ENCODE data around the gene TNS2. TPM values are rescaled to one million over a fixed set of nuclear protein-coding genes. Genes with fewer than 3 reads are reported as not detected.
A peak's percentile ranks its signal among the peaks of the same experiment; 100 is the strongest.
"Not testable (repeated sequence)": the region's sequence is repeated elsewhere in the genome, so short reads cannot be mapped to it uniquely, and the experiment has no call there.

The TNS2 gene
- total RNA-seq, 2 donors from 2014 or later: 139 to 218 TPM

DNA sequence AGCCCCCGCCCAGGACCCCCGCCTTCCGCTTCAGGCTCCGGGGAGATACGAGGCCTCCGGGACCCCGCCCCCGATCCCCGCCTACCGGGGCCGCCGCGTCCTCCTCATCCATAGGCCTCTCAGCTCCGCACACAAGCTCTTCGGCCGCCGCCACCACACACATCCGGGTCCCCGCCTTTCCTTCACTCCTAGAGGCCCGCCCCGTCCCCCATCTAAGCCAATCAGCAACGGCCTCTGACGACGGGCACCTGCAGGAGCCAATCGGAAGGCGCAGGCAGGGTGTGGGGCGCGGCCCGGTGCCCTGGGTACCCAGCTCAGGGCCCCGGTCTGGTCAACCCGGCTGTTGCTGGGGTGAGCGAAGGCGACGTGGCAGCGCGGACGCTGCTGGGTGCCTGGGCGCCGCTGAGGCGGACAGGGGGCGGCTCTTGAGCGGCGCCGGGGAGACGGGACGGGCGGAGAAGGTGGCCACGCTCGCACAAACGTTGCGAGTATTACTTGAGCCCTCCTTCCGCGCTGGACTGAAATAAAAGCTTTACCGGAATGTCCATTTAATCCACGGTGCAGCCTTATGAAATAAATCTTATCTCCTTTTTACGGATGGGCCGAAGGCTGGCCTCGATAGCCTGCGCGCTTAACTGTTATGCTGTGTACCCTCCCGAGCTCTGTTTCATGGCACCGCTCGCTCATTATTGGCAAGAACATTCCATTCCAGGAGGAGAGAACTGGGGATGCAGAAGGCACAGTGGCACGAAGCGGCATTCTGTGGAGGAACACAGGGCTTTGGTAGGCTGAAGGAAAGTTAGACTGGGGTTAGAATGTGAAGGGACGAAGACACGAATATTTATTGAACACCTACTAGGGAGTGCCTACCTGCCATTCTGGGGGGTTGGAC is 29.6 kb downstream of the TNS2 start, which contains the start of gene SPRYD3:
SPRYD3 (minus strand) TSS at position 165 of the 892 bp plus-strand sequence; CDS start at position 108, 57 bp downstream.
- intact Hi-C loops (cut with DNase I): no loop called here
- peak; percentile 99 for DNase-seq (ENCODE audit: low spot score)

DNA sequence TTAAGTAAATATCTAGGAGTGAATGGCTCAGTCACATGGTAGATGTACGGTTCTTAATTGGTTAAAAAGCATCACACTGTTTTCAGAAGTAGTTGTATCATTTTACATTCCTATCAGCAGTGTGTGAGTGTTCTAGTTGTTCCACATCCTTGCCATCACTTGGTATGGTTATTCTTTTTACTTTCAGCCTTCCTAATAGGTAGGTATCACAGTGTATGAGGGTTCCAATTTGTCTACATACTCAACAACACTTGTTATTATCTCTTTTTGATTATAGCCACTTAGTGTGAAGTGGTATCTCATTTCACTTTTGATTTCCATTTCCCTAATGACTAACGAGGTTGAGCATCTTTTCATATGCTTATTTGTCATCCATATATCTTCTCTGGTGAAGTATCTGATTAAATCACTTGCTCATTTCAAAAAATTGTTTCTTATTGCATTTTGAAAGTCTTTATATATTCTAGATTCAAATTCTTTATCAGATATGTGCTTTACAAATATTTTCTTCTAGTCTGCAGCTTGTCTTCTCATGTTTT is 32.8 kb downstream of the TNS2 start:
- DNase-seq (ENCODE audit: low spot score): no peak
- intact Hi-C loops (cut with DNase I): no loop called here

DNA sequence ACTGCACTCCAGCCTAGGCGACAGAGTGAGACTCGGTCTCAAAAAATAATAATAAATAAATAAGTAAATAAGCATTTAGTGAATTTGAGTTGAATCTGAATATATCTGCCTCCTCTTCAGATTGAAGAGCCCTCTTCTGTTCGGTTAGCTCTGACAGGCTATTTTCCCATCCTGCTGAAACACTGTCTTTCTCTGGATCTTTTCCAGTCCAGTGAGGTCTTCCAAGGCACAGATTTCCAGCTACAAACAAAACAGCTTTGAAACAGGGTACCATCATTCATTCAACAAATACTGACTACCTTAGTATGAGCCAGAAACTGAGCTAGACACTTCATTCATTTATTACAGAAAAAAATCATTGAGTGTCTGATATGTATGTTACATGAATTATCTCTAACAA is 36.5 kb downstream of the TNS2 start:
- intact Hi-C loops (cut with DNase I): no loop called here
- DNase-seq (ENCODE audit: low spot score): no peak

DNA sequence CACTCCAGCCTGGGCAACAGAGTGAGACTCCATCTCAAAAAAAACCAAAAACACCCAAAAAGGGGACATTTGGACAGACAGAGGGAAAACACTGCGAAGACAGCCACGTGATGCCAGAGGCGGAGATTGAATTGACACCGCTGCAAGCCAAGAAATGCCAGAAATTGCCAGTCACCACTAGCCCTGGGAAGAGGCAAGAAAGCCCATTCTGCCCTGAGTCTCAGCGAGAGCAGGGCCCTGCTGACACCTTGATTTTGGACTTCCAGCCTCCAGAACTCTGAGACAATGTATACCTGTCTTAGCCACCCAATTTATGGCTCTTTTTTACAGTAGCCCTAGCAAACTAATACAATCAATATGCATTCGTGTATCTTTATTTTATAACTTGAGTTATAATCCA is 40.2 kb downstream of the TNS2 start:
- no peak for DNase-seq (ENCODE audit: low spot score)
- intact Hi-C loops (cut with DNase I): loop anchor here in 1 of 2 donors (1.0 kb wide), 1 partner anchor 38 kb away; no protein-coding TSS in a partner anchor

DNA sequence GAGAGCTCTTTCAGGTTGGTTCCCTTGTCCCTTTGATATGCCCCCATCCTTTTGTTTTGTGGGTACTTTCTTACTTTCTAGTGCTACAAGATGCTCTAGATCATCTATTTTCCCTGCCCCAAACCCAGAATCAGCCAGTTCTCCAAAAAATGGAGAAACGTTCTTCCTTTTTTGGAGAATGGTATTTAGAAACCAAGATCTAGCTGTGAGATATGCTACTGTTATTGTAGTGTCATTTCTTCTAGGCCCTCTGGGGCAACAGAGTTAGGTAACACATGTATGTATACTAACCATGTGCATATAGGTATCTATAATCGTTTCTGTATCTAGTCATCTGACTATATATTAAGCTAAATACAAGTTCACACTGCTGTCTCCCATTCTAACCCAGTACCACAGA is 40.7 kb downstream of the TNS2 start:
- intact Hi-C loops (cut with DNase I): loop anchor here in 1 of 2 donors (1.0 kb wide), 1 partner anchor 38 kb away; no protein-coding TSS in a partner anchor
- no peak for DNase-seq (ENCODE audit: low spot score)

DNA sequence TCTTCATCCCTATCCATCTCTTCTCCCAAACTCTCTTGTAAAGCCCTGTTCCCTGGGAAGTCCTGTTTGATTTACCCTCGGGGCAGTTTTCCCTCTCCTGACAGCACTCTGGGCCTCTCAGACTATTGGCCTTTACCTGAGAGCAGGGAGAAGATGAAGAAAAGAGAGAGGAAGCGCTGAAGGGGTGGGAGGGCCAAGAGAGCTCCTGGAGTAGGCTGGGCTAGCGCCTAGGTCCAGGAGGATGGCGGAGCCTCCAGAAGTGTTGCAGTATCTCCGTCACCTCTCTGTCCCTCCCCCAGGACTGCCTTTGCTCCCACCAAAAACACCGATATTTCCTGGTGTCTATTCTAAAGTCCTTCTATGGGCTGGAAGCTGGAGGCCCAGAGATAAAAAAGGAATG is 41.9 kb downstream of the TNS2 start:
- intact Hi-C loops (cut with DNase I): no loop called here
- no peak for DNase-seq (ENCODE audit: low spot score)

DNA sequence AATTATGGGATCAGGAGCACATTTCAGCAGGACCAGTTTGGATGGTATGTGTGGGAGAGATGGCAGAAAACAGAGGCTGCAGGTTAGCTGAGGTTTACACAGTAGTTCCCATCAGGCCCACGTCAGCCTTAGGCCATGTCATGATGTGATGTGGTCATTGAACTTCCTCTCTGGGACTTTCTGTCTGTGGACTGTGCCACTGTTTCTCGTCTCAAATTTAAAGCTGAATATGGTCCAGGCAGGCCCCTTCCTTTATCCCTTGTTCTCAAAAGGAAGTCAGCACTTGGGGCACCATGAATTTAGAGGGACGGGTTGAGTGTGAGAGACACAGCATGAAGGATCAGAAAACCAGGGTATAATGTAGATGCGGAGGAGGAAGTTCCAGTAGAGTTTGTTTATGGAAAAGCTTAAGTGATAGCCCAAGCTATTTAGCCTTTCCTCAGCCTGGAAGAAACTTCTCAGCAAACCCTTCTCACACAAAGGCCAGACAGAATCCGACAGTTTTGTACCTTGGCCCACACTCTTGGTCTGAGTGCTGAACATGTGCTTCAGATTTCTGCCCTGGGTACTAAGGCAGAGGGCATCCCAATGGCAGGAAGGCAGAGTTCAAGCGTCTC is 44.0 kb downstream of the TNS2 start:
- no peak for DNase-seq (ENCODE audit: low spot score)
- intact Hi-C loops (cut with DNase I): no loop called here

DNA sequence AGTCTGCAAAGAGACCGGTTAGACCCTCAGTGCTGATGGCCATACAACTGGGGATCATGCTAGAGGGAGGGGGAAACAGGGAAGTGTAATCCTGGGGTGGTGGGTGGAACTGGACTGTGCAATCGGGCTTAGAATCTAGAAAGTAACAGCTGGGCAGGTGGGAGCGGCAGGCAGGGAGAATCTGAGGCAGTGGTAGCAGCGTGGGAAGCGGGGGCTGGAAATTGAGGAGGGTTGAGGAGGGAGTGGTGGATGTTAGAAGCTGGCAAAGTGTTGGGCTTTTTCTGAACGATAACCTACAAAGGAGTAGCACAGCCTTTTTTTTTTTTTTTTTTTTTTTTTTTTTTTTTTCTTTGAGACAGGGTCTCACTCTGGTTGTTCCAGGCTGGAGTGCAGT is 44.5 kb downstream of the TNS2 start:
- no peak for DNase-seq (ENCODE audit: low spot score)
- intact Hi-C loops (cut with DNase I): no loop called here

DNA sequence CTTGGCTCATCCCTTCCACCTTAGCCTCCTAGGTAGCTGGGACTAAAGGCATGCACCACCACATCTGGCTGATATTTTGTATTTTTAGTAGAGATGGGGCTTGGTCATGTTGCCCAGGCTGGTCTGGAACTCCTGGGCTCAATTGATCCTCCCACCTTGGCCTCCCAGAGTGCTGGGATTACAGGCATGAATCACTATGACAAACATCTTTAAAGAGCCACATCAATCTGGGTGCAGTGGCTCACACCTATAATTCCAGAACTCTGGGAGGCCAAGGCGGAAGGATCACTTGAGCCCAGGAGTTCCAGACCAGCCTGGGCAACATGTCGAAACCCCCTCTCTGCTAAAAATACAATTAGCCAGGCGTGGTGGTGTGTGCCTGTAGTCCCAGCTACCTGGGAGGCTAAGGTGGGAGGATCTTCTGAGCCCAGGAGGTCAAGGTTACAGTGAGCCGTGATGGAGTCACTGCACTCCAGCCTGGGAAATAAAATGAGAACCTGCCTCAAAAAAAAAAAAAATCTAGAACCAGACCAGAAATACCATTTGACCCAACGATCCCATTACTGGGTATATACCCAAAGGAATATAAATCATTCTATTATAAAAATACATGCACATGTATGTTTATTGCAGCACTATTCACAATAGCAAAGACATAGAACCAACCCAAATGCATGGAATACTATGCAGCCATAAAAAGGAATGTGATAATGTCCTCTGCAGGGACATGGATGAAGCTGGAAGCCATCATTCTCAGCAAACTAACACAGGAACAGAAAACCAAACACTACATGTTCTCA is 45.1 kb downstream of the TNS2 start:
- intact Hi-C loops (cut with DNase I); DNase-seq (ENCODE audit: low spot score): not testable (repeated sequence)

DNA sequence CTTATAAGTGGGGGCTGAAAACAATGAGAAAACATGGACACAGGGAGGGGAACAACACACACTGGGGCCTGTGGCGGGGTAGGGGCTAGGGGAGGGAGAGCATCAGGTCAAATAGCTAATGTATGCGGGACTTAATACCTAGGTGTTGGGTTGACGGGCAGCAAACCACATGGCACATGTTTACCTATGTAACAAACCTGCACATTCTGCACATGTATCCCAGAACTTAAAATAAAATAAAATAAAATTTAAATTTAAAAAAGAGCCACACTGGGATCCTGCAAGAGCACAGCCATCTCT is 45.7 kb downstream of the TNS2 start:
- intact Hi-C loops (cut with DNase I); DNase-seq (ENCODE audit: low spot score): not testable (repeated sequence)

DNA sequence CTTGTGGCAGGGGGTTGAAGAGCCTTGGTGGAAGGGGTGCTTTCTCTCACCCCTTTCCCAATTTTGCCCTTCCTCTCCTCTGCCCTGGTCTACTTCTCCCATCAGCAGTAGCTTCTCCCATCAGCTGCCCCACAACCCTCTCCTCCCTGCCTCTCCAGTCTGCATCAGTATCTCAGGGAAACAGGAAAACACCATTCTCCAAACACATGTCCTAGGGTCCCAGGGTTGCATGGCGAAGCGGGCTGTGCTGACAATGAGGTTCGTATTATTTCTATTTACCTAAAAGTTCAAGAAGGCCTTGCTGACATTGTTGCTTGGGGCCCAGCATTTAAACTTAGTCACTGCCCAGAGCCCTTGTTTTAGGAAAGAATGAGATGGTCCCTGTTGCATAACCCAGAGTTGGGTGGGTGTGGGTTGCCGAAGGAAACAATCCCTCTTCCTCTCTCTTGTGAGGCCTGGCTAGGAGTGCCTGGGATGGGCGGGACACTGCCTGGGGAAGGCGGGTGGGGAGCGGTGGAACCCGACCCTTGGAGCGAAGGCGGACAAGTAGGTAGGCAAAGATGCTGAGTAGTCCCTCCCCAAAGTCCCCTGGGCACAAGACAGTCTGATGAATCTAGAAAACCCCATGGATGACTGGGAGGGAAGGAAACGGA is 46.4 kb downstream of the TNS2 start:
- DNase-seq (ENCODE audit: low spot score): peak; percentile 95
- intact Hi-C loops (cut with DNase I): no loop called here

DNA sequence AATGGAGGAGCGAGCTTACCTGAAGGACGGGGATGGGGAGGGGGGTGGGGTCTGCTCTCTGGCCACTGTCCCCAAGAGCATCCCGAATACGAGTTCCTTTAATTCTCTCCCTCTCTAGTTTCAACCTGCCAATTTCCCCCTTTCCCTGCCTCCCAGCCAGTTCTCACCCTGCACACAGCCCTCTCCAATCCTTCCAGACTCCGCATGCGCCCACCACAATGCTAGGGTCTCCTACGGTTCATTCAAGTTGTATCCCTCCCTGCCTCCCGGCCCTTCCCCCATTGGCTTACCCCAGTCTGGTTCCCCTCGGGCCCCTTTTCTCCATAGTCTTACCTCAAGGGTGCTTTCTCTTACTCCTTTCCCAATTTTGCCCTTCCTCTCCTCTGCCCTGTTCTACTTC is 46.9 kb downstream of the TNS2 start:
- intact Hi-C loops (cut with DNase I): no loop called here
- DNase-seq (ENCODE audit: low spot score): no peak

DNA sequence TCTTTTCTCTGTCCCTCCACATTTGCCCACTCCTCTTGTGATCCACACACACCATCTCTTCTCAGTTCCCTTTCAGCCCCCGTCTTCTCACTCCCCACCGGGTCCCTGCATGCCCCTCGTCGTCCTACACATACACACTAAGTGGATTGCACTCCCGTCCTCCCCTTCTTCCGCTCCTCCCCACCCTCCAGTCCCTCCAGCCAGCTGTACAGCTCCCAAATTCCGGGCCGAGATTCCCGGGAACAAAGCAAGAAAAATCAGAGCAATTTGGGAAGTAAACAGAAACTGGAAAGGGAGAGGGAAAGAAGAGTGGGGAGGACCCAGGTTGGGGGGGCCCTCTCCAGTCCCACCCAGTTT is 47.3 kb downstream of the TNS2 start:
- DNase-seq (ENCODE audit: low spot score): no peak
- intact Hi-C loops (cut with DNase I): no loop called here

DNA sequence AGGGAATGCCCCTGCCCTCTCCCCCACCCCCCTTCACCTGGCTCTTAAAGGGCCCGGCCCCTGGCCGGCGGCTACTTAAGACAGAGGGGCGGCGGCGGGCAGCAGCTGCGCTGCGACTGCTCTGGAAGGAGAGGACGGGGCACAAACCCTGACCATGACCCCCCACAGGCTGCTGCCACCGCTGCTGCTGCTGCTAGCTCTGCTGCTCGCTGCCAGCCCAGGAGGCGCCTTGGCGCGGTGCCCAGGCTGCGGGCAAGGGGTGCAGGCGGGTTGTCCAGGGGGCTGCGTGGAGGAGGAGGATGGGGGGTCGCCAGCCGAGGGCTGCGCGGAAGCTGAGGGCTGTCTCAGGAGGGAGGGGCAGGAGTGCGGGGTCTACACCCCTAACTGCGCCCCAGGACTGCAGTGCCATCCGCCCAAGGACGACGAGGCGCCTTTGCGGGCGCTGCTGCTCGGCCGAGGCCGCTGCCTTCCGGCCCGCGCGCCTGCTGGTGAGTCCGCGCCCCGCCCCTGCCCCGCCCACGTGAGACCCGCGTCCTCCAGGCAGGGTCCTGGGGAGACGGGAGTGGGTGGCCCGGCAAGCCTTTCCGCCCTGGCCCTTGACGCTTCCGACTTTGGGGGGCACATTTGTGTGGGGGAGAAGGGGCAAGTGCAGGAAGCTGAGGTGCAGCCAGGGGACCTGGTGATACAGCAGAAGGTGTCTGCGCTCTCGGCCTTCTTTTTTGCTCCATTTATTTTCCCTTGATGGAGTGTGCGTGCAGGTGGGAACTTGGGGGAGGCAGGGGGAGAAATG is 47.9 kb downstream of the TNS2 start, which contains the start of gene IGFBP6:
IGFBP6 (plus strand) TSS at position 104 of the 790 bp plus-strand sequence; CDS start at position 155, 51 bp downstream.
- intact Hi-C loops (cut with DNase I): no loop called here
- peak; percentile 88 for DNase-seq (ENCODE audit: low spot score)

DNA sequence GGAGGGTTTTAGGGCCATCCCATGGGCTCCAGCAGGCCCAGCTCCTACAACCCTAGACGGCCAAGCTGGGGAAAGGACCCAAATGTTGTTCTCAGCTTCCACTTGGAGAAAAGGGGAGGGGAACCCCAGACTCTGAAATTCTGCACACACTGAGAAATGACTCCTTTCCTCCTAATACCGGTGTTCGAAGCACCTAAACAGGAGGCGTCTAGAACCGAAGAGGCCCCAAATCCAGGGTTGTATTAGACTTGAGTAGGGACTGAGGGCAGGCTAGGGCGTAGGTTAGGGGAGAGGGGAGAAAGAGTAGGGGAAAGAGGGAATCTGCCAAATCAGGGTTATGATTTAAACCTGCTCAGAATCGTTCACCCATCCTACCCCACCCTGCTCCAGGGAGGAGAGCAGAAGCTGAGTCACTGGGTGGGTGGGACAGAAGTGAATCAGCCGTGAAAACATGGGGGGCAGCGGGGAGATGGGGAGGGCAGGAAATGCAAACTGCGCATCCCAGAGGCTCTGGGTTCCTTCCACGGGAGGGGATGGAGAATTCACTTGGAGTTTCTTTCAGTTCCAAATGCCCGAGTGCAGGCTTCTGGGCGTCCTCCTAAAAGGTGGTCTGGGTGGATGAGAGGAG is 48.6 kb downstream of the TNS2 start:
- intact Hi-C loops (cut with DNase I): no loop called here
- DNase-seq (ENCODE audit: low spot score): no peak

DNA sequence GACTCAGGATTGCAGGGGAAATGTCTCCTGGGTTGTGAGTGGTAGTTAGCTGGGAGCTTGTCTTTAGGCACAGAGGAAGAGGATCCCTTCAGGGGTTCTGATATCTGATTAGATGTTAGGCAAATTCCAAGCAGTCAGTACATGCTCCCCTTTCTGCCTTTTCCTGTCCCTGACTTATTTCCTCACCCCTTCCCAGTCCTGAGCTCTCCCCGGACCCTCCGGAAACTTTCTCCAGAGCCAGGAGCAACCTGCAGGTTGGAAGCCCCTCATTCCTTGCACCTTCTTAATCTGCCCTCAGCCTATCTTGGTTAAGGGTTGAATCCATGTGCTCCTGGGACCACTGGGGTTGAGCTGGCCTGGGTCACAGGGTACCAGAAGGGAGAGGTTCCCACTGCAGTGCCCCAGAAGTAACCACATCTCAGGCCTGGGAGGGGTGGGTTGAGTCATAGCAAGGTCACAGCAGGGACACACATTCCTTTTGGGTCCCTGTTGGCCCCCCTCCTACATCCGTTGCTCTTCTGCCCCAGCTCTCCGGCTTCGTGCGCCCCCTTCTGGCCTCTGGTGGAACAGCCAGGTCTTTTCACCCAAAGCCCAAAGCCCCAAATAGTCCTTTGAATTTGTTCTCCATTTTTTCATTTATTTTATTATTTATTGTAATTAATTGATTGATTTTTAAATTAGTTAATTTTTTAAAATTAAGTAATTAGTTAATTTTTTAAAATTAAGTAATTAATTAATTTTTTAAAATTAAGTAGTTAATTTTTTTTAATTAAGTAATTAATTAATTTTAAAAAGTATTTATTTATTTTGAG is 49.4 kb downstream of the TNS2 start:
- DNase-seq (ENCODE audit: low spot score): peak; percentile 98
- intact Hi-C loops (cut with DNase I): no loop called here
